ENCODE results near the gene FBXW7.

GRCh38 chr4:152273343-152273742, 262.5 kb downstream of the FBXW7 start:
- TF ChIP-seq REST (IDR thresholded peaks at IDR 0.05; ENCODE audit: low read depth) (no peak), SP1 (IDR thresholded peaks at IDR 0.05; ENCODE audit: low read depth) (no peak), YY1 (IDR thresholded peaks at IDR 0.05; ENCODE audit: extremely low read depth, insufficient replicate concordance, low read depth, low read length) (no peak), CTCF (IDR thresholded peaks at IDR 0.05 in 2 of 3, conservative IDR thresholded peaks at IDR 0.05 in 1 of 3; ENCODE audit: borderline replicate concordance in 1 of 3, insufficient read depth in 1 of 3, low read depth in 2 of 3, low read length in 2 of 3) (no peak), EZH2phosphoT487 (IDR thresholded peaks at IDR 0.05; ENCODE audit: borderline replicate concordance) (no peak), ZNF274 (IDR thresholded peaks at IDR 0.05; ENCODE audit: low read depth, low read length) (no peak), POLR2AphosphoS5 (IDR thresholded peaks at IDR 0.05; ENCODE audit: low read depth, low read length) (no peak), EGR1 (IDR thresholded peaks at IDR 0.05; ENCODE audit: low read depth) (no peak), MAX (IDR thresholded peaks at IDR 0.05) (no peak), EZH2 (IDR thresholded peaks at IDR 0.05) (no peak), JUND (IDR thresholded peaks at IDR 0.05) (no peak)

Measured in HCT116 (cell line).